Stimulated activated CD8-positive, alpha-beta memory T cell treated with anti-CD3 and anti-CD28 coated beads, Interleukin-4, amount 100 ng/mL, for 48 hours (primary cell): Measurements from ENCODE around the gene PAPLN.

Source experiments
- DNase-seq: peaks from one replicate; pipeline ENCODE4 v3.0.0-alpha.2; 2020

PAPLN gene

DNA sequence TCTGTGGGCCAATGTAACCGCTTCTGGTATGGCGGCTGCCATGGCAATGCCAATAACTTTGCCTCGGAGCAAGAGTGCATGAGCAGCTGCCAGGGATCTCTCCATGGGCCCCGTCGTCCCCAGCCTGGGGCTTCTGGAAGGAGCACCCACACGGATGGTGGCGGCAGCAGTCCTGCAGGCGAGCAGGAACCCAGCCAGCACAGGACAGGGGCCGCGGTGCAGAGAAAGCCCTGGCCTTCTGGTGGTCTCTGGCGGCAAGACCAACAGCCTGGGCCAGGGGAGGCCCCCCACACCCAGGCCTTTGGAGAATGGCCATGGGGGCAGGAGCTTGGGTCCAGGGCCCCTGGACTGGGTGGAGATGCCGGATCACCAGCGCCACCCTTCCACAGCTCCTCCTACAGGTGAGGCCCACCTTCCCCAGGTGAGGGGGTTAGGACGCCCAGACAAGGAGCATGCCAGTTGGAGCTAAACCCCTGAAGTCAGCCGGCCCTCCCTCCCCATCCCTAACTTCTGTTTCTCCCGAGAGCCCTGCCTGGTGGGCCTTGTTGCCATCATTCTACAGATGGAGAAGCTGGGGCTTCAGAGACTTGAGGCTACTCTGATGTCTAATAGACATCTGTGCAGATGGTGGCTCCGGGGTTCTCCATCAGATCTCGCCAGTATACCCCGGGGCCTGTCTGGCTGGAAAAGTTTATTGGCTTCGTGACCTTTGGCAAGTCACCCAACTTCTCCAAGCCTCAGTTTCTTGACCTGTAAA lies 25.3 kb downstream of the PAPLN start:
- no peak for DNase-seq

DNA sequence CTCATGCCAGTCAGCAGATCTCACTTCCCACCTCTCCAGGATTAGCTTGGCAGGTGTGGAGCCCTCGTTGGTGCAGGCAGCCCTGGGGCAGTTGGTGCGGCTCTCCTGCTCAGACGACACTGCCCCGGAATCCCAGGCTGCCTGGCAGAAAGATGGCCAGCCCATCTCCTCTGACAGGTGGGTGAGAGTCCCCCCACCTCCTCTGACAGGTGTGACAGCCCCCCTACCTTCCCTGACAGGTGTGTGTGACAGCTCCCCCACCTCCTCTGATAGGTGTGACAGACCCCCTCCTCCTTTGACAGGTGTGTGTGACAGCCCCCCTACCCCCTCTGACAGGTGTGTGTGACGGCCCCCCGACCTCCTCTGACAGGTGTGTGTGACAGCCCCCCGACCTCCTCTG lies 26.3 kb downstream of the PAPLN start:
- no peak for DNase-seq

DNA sequence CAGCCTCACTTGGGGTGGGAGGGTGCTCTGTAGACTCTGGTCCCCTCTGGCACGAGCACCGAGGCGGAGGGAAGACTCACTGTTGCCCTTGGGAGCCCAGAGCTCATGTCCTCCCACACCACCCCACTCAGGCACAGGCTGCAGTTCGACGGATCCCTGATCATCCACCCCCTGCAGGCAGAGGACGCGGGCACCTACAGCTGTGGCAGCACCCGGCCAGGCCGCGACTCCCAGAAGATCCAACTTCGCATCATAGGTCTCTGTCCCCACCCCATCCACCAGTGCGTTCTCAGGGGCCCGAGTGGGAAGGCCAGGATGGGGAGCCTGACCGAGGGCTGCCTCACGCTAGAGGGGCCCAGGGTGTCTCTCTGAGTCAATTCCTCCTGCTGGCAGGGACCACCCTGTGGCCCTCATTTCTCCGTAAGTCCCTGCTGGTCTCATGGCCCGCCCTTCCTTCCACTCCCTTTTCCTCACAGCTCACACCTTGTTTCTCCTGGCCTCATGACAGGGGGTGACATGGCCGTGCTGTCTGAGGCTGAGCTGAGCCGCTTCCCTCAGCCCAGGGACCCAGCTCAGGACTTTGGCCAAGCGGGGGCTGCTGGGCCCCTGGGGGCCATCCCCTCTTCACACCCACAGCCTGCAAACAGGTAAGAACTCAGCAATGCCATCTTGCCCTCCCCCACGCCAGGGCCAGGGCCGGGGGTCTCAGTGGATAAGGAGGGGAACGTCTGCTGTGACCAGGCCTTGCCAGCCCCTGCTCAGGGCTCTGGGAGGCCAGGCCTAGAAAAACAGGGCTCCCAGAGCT lies 27.0 kb downstream of the PAPLN start:
- DNase-seq, result no peak

DNA sequence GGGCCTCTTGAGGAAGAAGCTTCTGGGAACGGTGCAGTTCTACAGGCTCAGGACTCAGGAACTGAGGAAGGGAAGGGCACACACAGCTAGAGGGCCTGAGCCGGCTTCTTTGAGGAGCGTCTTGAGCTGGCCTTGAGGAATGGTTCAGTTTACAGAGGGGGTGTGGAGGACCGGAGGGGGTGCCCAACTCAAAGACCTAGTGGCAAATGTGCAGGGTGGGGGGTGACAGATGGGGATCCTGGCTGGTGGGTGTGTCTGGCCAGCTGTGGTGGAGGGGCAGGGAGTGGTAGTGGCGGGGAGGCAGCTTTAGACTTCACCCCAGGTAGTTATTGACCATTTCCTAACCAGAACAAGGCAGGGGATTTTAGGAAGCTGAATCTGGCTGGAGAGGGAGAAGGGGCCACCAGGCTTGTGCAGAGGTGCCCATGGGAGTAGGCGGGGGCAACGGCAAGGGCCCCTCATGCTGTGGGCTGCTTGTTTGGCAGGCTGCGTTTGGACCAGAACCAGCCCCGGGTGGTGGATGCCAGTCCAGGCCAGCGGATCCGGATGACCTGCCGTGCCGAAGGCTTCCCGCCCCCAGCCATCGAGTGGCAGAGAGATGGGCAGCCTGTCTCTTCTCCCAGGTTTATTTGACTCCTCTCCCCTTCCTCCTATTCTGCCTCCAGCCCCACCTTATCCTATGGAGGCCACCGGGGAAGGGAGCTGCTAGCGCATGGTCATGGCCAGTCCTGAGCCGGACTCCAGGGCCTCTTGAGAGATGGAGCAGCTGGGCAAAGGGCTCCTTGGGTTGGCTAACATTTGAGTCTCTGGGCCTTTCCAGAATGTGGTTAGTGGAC lies 27.8 kb downstream of the PAPLN start:
- peak; percentile 21 for DNase-seq

DNA sequence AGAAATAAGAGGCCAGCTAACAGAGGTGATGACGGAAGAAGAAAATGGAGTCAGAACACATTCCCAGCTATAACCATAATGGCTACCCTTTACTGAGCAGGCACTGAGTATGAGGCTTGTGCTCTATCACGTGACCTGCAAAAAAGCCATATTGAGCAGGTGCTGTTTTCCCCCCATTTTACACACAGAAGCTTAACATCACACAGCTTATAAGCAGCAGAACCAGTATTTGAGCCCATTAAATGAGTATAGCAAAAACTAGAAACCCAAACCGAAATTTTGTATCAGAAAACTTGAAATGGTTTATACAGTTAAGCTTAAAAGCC lies 28.4 kb downstream of the PAPLN start:
- no peak for DNase-seq

DNA sequence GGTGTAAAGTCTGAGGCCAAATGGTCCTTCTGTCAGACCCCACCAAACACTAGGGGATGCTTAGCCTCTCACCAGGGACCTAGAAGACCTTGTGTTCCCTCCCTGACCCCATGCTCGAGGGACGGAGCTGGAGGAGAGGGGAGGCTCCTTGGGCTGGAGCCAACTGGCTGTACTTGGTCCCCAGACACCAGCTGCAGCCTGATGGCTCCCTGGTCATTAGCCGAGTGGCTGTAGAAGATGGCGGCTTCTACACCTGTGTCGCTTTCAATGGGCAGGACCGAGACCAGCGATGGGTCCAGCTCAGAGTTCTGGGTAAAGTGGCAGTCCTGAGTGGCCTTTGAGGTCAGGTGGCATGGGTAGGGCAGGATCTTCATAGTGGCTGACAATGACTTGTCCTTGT lies 29.0 kb downstream of the PAPLN start:
- DNase-seq, result no peak

DNA sequence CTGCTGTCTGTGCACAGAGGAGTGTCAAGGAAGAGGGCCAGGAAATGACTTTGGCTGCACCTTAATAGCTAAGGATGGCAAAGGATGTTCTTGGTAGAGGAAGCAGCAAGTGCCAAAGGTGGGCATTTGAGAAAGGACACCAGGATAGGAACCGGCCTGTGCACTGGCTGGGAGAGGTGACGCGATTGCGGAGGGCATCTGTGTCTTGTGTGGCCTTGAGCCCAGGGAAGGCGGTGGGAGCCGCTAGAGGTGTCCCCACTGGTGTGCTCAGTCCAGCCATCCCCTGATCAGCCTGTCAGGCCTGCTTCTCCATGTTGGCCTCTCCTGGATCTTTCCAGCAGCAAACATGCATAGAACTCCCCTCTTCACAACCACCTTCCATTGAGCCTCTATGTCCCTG lies 30.2 kb downstream of the PAPLN start:
- no peak for DNase-seq

DNA sequence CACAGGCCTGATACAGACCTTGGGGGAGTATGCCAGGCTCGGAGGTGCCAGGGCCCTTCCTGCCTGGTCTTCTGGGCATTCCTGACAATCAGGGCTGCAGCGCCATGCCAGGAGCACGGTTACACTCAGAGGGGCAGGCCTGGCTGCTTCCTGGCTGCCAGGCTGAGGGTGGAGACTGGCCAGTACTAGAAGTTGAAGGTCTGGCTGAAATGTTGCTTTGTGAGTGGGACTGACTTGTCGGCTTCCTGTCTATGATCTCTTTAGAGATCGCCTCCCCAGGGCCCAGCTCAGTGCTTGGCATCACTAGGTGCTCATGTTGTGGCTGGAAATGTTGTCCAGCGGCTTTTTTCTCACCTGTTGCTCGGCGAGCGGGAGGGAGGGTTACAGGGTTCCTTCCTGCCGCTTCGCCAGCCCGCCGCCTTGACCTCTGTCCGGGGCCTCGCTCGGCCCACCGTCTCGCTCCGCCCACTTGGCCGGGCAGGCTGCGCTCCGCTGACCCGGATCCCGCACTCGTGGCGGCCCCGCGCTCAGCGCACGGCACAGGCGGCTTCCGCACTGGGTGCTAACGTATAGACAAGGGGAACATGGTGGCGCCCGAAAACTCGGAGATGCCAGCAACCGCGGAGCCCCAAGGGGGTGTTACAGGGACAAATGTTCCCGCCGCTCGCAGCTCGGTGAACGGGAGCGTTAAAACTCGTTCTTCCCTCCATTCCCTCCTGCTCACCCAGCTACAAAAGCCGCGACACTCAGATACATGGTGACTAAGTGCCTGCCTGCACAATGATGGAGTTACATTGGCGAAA lies 32.6 kb downstream of the PAPLN start:
- peak; percentile 28 for DNase-seq

DNA sequence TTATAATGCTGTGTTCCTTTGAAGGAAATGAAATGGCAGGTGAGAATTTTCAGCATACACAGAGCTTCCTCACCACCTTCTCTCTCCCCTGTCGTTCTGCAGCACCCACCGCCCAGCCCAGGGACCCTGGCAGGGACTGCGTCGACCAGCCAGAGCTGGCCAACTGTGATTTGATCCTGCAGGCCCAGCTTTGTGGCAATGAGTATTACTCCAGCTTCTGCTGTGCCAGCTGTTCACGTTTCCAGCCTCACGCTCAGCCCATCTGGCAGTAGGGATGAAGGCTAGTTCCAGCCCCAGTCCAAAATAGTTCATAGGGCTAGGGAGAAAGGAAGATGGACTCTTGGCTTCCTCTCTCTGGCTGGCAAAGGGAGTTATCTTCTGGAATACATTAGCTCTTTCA lies 35.1 kb downstream of the PAPLN start:
- no peak for DNase-seq

DNA sequence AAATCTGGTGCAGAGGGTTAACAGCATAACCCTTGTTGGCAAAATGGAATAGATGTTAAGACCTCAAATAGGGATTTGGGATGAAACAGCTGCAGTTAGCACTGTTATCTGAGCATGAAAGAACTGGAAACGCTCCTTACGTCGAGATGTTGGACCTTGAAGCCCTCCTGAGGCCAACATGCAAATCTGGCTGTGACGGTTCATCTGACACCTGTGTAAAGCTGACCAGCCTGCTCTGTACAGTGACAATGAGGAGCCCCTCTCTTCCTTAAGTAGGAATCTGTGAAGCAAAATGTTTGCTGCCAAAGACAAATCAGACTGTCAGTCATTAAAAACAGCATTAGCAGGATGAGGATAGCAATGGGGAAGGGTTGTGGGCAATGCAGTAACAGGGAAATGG lies 36.5 kb downstream of the PAPLN start:
- no peak for DNase-seq

DNA sequence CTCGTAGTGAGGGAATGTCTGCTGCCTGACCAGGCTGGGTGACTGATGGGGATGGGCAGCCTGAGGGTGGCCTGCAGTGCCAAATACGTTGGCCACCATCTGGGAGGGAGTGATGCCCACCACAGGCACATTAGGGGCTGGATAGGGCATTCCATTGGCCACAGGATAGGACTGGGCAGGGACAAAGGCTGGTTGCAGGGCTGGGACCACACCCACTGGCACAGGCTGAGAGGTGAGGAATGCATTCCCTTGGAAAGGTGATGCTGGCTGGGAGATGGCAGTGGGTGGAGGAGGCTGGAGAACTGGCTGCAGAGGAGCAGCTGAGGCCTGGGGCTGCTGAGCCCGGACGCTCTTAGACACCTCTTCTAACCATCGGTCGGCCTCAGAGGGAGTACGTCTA lies 39.5 kb downstream of the PAPLN start:
- DNase-seq, result no peak

DNA sequence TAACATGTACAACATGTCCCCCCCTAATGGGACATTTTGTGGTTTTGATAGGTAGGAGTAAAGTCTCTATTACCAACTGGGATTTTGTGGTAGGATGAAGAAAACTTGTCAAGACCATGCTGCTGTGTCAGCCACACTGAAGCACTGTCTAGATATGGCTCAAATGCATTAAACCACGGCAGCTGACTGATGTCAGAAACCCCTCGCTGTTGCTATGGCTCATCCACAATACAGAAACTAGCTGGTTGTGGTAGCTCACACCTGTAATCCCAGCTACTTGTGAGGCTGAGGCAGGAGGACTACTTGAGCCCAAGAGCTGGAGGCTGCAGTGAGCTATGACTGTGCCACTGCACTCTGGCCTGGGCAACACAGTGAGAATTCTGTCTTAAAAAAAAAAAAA lies 40.1 kb downstream of the PAPLN start:
- no peak for DNase-seq

DNA sequence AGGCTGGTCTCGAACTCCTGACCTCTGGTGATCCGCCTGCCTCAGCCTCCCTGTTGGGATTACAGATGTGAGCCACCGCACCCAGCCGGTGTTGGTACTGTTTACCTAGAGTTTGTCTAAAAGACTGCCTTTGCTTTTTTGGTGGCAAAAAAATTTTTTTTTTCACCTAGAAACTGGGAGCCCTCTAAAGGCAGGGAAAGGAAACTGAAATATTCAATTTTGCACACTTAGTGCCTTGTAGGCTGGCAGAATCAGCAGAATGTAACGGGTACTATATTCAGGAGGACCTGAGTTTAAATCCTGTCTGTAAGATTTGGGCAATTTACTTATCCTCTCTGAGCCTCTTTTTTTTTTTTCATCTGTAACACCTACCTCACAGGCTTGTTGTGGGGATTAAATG lies 43.6 kb downstream of the PAPLN start:
- no peak for DNase-seq

DNA sequence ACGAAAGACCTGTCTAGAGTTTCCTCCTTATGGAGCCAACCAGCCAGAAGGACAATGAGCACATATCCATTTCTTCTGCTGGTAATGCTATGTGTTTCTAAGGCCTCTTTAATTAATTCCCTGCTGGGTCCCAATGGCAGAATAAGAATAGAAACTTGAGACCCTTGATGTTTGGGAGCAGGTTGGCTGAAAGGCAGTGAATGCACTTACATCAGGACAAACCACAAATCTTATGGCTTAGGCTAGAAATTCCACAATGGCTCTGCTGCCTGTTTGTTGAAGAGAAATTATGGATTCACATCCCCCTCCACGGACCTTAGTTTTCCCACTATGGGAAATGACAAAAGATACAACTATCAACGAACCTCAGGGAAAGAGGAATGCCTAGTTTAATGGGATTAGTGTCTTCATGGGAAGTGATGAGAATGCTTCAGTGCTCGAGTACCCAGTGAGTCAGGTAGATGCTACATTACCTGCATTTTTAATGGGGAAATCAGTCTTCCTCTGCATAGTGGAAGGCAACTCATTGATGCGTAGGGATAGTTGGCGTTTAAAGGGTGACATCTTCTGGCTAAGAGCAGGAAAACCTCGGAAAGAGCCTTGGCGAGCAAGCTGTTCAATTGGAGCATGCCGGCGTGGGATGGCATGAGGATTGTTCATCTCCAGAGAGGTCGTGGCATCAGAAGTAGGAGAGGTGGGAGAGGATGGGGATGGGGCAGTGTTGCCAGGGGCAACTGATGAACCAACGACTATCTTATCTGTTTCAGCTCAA lies 46.5 kb downstream of the PAPLN start:
- DNase-seq, result no peak

DNA sequence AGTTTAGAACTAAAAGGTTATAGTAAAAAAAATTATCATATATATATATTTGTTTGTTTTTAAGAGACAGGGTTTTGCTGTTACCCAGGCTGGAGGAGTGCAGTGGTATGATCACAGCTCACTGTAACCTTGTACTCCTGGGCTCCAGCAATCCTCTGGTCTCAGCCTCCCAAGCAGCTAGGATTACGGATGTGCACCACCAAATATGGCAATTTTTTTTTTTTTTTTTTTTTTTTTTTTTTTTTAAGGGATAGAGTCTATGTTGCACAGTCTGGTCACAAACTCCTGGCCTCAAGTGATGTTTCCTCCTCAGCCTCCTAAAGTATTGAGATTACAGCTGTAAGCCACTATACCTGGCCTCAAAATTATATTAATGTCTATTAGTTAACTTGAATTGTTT lies 48.7 kb downstream of the PAPLN start:
- no peak for DNase-seq

DNA sequence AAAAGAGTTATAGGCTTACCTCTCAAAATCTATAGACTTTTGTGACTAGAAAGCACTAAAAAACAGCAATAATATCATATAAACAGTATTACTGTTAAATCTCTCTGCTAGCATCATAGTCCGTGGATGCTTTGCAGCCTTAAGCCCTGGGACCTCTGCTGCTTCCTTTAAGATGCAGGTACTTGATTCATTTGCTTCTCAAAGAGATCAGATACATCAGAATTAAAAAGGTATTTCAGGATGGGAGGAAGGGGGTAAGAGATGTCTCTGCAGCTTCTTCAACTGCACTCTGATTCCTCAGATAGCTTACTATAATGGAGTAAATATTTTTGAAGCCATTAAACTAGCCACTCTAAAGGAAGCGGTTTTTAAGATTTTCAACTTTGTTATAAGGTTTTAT lies 49.3 kb downstream of the PAPLN start:
- no peak for DNase-seq

DNA sequence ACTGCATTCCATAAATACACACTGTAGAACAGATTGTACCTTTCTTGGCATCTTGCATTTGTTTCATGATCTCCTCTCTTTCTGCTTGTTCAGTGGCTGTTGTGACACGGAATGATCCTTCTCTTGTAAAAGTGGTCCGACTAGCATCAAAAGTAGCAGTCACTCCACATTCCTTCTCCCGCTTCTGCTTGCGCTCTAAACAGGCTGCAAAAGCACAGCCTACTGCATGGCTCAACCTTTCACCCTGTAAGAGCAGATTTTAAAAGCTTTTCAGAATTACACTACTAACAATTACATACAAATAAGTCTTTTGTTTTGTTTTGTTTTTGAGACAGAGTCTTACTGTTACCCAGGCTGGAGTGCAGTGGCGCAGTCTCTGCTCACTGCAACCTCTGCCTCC lies 49.8 kb downstream of the PAPLN start:
- DNase-seq, result no peak

DNA sequence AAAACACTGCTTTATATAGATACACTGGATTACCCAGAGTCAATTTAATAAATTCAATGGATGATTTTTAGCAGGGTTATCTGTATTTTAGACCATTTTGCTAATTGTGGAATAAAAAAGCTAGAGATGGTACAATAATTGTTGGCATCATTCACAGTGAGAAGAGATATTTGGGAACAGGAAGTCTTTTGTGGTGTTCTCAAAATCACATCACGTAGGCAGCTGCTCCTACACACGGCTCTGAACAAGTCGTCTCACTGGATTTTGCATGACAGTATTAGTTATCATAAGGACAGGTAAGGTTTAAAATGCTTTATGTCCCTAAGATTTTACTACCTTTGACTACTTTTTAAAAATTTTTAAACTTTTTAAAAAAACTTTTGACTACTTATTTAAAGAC lies 52.0 kb downstream of the PAPLN start:
- no peak for DNase-seq

DNA sequence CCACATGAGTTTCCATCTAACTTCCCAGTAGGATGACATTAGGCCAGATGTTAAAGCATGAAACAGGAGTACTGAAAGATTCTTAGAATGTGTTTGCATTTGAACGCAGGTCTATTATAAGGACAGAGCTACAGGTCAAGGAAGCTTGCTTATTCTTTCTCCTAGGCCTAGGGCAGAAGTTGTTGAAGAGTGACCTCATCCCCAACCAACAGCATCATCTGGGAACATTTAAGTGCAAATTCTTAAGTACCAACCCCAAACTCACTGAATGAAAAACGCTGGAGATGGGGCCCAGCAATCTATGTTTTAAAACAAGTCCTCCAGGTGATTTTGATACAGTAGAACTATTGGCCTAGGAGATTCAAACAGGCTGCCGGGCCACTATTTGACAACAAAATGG lies 52.4 kb downstream of the PAPLN start:
- no peak for DNase-seq

DNA sequence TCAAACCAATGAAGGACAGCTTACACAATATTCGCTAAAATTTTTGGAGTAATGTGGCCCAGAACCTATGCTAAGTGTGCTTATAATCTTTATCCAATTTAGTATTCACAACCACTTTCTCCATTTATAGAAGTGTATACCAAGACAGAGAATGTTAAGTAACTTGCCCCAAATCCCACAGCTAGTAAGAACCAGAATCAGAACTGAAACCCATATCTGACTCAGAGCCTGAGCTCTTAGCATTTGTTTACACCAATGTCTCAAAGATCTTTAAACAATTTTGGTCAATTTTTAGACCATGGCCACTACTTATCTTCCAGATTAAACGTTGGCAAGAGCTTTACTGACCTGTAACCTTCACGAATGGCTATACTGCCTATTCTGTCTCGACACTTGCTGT lies 53.0 kb downstream of the PAPLN start:
- no peak for DNase-seq

DNA sequence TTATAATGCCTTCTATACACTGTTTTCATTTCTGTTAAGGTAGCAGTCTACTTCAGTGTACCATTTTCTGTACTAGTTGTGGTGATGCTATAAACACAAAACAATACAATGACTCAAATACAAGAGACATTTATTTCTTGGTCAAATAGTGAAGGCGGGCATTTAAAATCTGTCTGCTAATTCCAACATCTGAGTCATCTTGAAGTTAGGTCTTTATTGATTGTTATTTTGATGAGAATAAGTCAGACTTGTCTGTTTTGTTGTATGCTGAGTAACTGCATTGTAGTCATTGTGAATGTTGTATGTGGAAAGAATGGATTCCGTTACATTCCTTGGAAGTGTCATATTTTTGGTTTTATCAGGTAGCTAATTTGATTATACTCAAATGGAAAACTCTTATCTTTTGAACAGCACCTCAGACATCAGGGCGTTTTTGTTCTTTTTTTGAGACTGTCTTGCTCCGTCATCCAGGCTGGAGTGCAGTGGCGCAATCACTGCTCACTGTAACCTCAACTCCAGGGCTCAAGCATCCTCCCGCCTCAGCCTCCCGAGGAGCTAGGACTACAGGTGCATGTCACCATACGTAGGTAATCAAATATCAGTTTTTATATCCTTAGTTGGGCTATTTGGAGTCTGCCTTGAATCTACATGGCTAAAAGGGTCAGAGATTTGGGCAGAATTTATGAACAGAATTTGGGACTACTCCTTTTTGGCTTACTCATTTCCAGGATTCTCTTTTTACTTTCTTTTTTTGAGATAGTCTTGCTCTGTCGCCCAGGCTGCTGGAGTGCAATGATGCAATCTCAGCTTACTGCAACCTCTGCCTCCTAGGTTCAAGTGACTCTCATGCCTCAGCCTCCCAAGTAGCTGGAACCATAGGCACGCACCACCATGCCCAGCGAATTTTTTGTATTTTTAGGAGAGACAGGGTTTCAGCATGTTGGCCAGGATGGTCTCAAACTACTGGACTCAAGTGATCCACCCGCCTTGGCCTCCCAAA lies 56.8 kb downstream of the PAPLN start:
- DNase-seq, result no peak
